Measurements from ENCODE around the gene FGF14. TPM values are rescaled to one million over a fixed set of nuclear protein-coding genes. Genes with fewer than 3 reads are reported as not detected.

The FGF14 gene
- polyA plus RNA-seq, 1 of the 3 experiments (the other 2 are of a cell fraction), result 0.20 TPM

- CTCF ChIA-PET, result no interaction called here
Observed at GRCh38 chr13:101881593-101881992, 520.3 kb downstream of the FGF14 start.

GRCh38 chr13:101880581-101880980, 521.3 kb downstream of the FGF14 start:
- Histone ChIP-seq H3K4me1 (ENCODE audit: control insufficient read depth in 1 of 2, insufficient read depth in 2 of 2, low read depth in 1 of 2, low read length in 1 of 2) (peaks cover 0 to 3% of the 10 kb centered on the region in 2 experiments; a peak in 2 of 4 replicates), H4K20me1 (ENCODE audit: insufficient read depth) (no peaks in the 10 kb centered on the region), H3K36me3 (replicated peaks in 1 of 2; ENCODE audit: control insufficient read depth in 1 of 2, insufficient read depth in 2 of 2, low read length in 1 of 2) (no peaks in the 10 kb centered on the region), H3K9ac (no peak overlapping the region), H3K9me3 (no peaks in the 10 kb centered on the region), H3K4me3 (ENCODE audit: low read depth in 2 of 2, low read length in 1 of 2) (no peak overlapping the region), H3K27ac (ENCODE audit: low read depth in 2 of 2, low read length in 1 of 2) (no peak overlapping the region), H2AFZ (ENCODE audit: low read depth) (no peak overlapping the region), H3K27me3 (ENCODE audit: insufficient read depth) (no peaks in the 10 kb centered on the region), H3K9me2 (no peaks in the 10 kb centered on the region), H3K79me2 (ENCODE audit: insufficient read depth) (no peaks in the 10 kb centered on the region), H3K4me2 (no peak overlapping the region), H3F3A (replicated peaks; ENCODE audit: insufficient read depth) (no peaks in the 10 kb centered on the region)
- ChIA-PET CTCF (interaction anchor here (1.4 kb wide), 1 partner anchor 10 kb away, joined by 4 read pairs; no protein-coding TSS in a partner anchor), POLR2A (no interaction called here)
- WGBS (ENCODE audit: low lambda C conversion rate), result 79% methylated on average over 4 of the region's 4 CpGs
- no peak for DNase-seq
- TF ChIP-seq MXI1 (IDR thresholded peaks at IDR 0.05; ENCODE audit: low read depth, low read length) (no peak), SMC3 (IDR thresholded peaks at IDR 0.05; ENCODE audit: low read depth, low read length) (no peak), SIN3A (IDR thresholded peaks at IDR 0.05; ENCODE audit: borderline replicate concordance, low read depth, low read length) (no peak), TEAD4 (IDR thresholded peaks at IDR 0.05; ENCODE audit: borderline replicate concordance, insufficient read depth) (no peak), GABPA (IDR thresholded peaks at IDR 0.05; ENCODE audit: low read depth) (no peak), ELF1 (IDR thresholded peaks at IDR 0.05) (no peak), YY1 (IDR thresholded peaks at IDR 0.05; ENCODE audit: low read depth) (no peak), REST (IDR thresholded peaks at IDR 0.05; ENCODE audit: low read depth, low read length) (no peak), EP300 (IDR thresholded peaks at IDR 0.05; ENCODE audit: borderline replicate concordance in 1 of 2, low read depth in 1 of 2, low read length in 1 of 2) (no peak), USF2 (IDR thresholded peaks at IDR 0.05; ENCODE audit: borderline replicate concordance, low read depth, low read length) (no peak), RFX5 (IDR thresholded peaks at IDR 0.05; ENCODE audit: low read length) (no peak), CHD2 (IDR thresholded peaks at IDR 0.05; ENCODE audit: low read length, partially characterized antibody) (no peak), MAX (IDR thresholded peaks at IDR 0.05; ENCODE audit: low read depth) (no peak), EZH2phosphoT487 (IDR thresholded peaks at IDR 0.05; ENCODE audit: borderline replicate concordance, low read depth) (no peak), ZBTB33 (IDR thresholded peaks at IDR 0.05; ENCODE audit: borderline replicate concordance, low read depth) (no peak), POLR2AphosphoS5 (IDR thresholded peaks at IDR 0.05; ENCODE audit: low read depth, low read length) (no peak), GATA2 (CRISPR knock-in tag; IDR thresholded peaks at IDR 0.05) (no peak), TCF12 (IDR thresholded peaks at IDR 0.05) (no peak)

More at GRCh38 chr13:101881593-101881992, 520.3 kb downstream of the FGF14 start:
- TF ChIP-seq NRF1 (IDR thresholded peaks at IDR 0.05; ENCODE audit: low read depth, low read length) (no peak), RAD21 (IDR thresholded peaks at IDR 0.05; ENCODE audit: low read length) (no peak), IRF3 (IDR thresholded peaks at IDR 0.05; ENCODE audit: low read depth, low read length) (no peak)
- no peak overlapping the region for H3K9ac ChIP-seq
- no peak overlapping the region for H3K4me2 ChIP-seq
- no peaks in the 10 kb centered on the region for H3K36me3 ChIP-seq (replicated peaks in 1 of 2; ENCODE audit: control insufficient read depth in 1 of 2, insufficient read depth in 2 of 2, low read length in 1 of 2)
- peaks cover 0 to 3% of the 10 kb centered on the region in 2 experiments; a peak in 2 of 4 replicates for H3K4me1 ChIP-seq (ENCODE audit: control insufficient read depth in 1 of 2, insufficient read depth in 2 of 2, low read depth in 1 of 2, low read length in 1 of 2)
- H3K27ac ChIP-seq (ENCODE audit: low read depth in 2 of 2, low read length in 1 of 2), result no peak overlapping the region
- no peak overlapping the region for H2AFZ ChIP-seq (ENCODE audit: low read depth)
- POLR2A ChIA-PET, result no interaction called here
- H3K9me3 ChIP-seq, result no peaks in the 10 kb centered on the region
- H3K9me2 ChIP-seq, result no peaks in the 10 kb centered on the region
- H3F3A ChIP-seq (replicated peaks; ENCODE audit: insufficient read depth), result no peaks in the 10 kb centered on the region
- no peak for DNase-seq
- H3K27me3 ChIP-seq (ENCODE audit: insufficient read depth), result no peaks in the 10 kb centered on the region
- no peaks in the 10 kb centered on the region for H3K79me2 ChIP-seq (ENCODE audit: insufficient read depth)
- 91% methylated on average over 3 of the region's 3 CpGs for WGBS (ENCODE audit: low lambda C conversion rate)
- no peaks in the 10 kb centered on the region for H4K20me1 ChIP-seq (ENCODE audit: insufficient read depth)
- no peak overlapping the region for H3K4me3 ChIP-seq (ENCODE audit: low read depth in 2 of 2, low read length in 1 of 2)

Measured in SK-N-SH (cell line).